Measurements from ENCODE around the gene TRAPPC2L.
"Not testable (repeated sequence)": the region's sequence is repeated elsewhere in the genome, so short reads cannot be mapped to it uniquely, and the experiment has no call there.

Gene TRAPPC2L

DNA sequence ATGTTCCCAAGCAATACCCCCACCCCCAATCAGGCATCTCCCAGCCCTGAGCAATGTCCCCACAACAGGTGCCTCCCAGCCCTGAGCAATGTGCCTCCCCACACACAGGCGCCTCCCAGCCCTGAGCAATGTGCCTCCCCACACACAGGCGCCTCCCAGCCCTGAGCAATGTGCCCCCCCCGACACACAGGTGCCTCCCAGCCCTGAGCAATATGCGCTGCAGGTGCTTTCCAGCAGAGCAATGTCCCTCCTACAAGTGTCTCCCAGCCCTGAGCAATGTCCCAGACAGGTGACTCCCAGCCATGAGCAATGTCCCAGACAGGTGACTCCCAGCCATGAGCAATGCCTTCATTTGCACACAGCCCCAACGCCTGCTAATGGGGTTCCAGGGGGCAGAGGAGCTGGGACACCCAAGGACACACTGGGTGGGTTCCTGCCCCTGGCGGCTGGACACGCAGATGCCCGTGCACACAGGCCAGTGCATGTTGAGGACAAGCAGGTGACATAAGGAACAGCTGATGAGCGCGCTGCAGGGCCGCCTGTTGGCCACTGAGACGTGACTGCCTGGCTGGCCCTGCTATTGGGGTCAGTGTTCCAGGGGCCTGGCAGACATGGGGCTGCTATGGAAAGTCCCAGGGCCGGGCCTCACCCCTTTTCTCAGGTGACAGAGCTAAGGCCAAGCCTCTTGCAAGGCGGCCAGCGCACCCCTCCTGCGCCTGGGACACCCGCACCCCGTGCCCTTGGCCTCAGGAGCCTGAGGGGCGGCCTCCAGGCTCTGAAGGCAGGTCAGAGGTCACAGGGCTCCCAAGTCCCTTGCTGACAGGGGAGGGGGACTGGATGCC is 36.4 kb downstream of the TRAPPC2L start:
- no peak for DNase-seq

DNA sequence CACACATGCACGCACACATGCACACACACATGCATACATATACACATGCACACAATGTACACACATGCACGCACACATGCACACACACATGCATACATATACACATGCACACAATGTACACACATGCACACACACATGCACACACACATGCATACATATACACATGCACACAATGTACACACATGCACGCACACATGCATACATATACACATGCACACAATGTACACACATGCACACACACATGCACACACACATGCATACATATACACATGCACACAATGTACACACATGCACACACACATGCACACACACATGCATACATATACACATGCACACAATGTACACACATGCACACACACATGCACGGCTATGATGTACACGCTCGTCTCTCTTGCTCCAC is 37.3 kb downstream of the TRAPPC2L start:
- not testable (repeated sequence) for DNase-seq

DNA sequence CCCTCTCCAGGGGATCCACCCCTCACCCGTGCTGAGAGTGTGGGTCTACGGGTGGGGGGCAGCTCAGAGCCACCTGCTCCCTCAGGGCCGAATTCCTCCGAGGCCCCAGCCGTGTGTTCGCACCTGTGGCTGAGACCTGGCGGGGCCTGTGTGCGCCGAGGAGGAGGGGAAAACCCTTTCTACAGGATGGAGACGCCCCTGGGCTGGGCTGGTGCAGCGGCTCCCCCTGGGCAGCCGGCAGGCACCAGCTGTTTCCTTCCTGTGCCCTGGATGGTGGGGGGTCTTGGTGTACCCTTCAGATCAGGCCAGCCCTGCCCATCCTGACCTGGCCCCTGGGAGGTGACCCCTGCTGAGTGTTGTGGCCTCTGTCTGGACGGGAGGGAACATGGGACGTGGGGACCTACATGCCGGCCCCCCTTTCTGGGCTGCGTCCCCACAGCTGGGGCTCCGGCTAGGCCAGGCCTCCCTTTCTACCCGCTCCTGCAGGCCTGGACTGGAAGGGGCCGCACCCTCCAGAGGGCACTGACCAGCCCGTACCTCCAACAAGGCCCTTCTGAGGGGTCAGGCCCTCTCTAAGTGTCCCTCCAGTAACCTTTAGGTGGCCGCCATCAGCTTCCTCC is 37.9 kb downstream of the TRAPPC2L start:
- DNase-seq: no peak

DNA sequence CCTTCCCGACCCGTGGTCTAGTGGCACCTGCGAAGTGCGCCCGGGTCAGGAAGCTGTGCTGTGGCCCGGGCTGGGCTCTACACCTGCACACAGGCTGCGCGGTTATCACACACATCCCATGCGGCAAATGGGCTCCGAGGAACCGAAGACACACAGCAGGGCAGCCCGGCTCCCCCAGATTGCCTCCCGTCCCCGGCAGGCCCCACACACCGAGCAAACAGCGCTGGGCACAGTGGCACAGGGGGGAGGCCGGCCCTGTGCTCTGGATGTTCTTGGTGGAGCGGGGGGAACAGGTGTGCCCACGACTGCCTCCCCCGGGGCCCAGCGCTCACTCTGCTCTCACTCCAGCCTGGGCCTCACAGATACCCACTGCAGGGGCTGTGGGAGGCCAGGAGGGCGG is 38.4 kb downstream of the TRAPPC2L start:
- DNase-seq: no peak

DNA sequence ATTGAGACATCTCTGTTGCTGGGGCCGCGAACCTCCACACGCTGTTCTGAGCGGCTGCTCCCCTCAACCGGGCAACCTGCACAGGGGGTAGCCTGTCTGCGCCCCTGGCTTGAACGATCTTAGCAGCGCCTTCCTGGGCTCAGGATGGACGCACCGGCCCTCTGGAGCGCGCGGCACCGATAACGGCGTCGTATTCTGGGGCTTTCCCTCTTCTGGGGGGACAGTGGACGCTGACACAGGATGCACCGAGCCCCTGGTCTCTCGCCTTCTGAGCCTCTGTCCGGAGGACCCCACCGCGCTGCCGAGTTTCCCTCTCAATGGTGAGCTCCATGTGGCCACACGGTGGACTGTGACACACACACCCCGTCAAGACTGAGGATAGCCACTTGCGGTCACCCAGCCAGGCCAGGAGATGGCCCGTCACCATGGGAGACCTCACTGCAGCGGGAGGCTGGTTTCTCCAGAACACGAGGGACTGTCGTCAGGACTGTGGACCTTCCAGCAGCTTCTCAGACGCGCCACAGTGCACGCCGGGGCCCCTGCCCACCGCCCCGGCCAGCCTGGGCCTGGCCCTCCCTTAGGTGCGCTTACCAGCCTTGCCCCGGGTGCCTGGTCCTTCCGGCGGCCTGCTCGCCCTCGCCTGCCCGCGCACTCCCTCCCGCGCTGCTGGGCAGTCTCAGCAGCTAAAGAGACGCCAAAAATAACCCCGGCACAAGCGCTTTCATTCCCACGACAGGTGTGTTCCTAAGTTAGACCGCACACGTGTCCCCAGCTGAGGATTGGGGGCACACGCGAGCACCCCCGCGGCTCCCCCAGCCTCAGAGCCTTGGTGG is 39.5 kb downstream of the TRAPPC2L start:
- no peak for DNase-seq

DNA sequence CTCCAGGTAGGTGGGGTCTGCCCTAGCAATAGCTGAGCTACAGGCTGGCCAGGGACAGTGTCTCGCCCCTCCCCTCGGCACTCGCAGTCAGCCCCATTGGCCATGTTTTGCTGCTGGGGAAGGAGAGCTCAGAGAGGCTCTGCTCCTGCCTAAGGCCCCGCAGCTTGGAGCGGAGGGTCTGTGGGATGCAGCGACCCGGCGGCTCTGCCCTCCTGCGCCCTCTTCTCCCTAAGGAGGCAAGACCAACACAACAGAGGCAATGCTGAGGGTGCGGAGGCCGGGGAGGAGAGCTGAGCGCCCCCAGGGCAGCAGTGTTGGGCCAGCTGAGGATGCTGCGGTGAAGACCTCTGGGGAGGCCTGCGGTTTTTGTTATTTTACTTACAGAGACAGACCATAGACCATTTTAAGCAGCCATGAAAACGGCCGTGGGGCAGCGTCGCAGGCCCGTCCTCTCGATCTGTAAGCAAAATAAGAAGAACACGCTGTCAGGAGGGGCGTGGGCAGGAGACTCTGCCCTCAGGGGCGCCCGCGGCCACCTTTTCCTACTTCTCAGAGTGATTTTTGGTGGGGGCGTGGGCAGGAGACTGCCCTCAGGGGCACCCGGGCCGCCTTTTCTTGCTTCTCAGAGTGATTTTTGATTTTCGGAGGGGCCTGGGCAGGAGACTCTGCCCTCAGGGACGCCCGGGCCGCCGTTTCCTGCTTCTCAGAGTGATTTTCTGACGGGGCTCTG is 40.9 kb downstream of the TRAPPC2L start:
- no peak for DNase-seq

DNA sequence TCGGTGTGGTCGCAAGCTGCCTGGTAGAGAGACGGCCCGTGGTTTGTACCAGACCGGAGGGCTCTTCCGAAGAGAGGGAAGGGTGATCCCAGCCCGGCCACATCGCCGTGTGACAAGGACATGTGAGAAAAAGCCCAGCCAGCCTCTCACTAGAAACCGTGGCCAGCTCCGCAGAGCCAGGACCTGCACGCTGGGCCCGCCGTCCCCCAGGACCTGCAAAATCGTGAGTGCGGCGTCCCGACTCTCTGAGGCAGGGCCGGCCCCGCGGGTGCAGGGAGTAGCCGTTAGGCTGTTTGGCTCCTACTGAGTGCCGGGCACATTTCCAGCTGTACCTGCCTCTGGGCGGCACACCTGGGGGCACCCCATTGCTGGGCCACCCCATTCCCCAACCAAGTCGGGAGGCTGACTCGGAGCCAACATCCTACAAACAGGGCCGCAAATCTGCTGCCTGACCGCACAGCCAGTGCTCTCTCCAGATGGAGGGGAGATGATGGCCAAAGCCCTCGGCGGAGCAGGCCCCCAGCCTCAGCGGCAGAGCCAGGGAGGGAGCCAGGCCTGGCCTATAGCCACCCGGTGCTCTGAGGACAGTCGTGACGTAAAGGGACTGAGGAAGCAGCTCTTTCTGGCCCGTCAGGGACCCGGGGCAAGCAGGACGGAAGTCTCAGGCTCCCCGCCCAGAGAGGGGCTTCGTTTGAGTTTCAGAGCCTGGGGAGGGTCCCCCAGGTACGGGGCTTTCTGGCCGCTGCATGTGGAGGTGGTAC is 43.2 kb downstream of the TRAPPC2L start:
- no peak for DNase-seq

DNA sequence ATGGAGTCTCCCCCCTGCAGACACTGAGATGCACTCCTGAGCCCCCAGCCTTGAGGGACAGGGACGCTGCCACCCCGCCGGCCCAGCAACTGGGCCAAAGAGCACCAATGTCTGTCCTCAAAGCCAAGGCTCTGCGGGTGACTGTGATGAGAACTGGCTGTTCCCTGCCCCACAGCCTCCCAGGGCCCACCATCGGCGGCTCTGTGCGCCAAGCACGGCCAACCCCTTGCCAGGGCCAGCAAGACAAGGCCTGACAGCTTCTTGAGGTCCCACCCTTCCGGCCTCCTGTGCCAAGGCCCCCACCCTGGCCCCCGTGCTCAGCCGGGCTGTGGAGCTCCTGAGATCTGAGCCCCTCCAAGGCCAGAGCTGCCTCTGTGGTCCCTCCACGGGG is 43.7 kb downstream of the TRAPPC2L start:
- no peak for DNase-seq

DNA sequence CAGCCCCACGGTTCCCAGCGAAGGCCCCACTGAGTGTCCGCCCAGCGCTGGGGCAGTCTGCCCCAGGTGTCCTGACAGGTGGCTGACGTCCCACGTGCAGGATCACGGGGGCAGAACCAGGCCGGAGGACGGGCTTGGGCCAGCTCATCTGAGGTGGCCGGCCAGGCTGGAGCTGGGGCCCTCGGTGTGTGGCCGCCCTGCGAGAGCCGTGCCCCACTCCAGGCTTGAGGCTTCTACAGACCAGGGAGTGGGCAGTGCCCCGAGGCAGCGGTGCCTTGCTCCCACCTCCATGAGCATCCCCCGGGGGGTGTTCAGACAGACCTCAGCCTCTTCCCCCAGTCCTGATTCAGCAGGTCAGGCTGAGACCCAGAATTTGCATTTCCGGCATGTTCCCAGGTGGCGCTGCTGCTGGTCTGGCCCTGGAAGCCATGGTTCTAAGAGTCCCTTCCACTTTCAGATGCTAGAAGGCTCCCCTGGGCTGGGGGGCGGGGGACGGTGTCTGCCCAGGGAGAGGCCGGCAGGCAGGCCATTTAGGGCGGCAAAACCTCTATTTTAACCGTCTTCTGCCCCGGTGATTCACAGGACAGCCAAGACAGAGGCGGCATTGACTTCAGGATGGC is 44.9 kb downstream of the TRAPPC2L start:
- no peak for DNase-seq

DNA sequence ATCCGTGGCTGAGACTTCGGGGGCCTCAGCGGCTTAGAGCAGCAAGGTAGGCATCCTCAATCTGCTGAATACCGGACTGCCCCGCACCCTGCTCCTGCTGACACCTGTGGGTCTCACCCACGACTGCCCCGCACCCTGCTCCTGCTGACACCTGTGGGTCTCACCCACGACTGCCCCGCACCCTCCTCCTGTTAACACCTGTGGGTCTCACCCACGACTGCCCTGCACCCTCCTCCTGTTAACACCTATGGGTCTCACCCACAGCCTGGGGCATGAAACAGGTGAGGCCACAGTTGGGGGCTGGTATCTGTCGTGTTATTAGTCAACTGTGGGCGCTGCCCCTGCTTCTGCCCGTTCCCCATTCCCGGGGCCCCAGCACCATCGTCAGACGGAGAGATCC is 45.8 kb downstream of the TRAPPC2L start:
- DNase-seq: no peak

DNA sequence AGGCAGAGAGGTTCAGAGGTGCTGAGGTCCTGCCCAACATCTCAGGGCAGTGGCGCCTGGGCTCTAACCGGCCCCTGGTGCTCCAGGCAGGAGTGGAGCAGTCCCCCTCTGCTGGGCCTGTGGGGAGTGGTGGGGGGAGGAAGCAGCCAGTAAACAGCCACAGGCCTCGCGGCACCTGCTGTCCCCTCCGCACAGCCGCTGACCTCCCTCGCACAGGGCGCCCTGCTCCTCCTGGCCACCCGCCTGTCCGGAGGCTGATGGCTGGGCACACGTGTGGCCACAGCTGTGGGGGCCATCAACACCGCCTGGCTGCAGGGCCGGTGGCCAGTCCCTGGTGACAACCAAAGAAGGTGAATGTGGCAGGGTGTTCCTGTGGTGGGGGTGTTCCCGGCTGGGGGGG is 46.3 kb downstream of the TRAPPC2L start:
- DNase-seq: no peak

DNA sequence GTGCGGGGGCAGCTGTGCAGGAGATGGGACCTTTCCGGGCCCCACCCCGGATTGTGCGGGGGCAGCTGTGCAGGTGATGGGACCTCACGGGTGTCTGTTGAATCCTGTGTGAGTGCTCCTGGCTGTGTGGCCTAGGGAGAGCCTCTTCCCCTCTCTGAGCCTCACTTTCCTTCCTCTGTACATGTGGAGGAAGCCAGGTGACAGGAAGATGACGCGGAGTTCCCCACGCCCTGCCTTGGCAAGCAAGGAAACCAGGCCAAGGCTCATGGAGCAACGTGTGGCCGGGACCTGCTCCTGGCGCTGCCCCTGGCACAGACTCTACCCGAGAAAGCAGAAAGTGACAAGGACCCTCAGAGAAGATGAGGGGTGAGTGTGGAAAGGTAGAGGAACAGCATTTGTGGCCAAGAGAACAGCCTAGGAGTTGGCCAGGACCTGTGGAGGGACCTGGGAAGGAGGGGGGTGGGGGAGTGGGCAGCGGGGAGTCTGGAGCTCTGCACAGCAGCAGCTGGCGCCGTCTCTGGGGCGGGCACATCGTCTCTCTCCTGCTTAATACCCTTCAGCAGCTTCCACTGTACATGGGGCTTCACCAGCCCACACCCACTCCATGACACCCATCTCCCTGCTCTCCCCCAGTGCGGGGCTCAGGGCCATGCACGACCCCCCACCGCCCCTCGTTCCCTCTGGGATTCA is 47.9 kb downstream of the TRAPPC2L start:
- DNase-seq: no peak

DNA sequence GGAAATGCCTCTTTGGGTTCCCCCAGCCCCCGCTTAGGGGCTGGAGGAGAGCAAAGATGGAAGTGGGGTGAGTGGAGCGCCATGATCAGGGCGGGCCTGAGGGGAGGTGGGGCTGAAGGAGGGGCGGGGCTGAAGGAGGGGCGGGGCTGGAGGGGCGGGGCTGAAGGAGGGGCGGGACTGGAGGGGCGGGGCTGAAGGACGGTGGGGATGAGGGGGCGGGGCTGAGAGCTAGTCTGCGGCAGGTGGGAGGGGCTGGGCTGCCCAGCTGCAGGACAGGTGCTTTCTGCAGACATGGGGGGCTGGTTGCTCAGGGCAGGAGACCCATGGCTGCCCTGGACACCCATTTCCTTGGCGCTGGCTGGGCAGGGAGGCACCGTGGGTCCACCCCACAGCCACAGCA is 48.6 kb downstream of the TRAPPC2L start:
- no peak for DNase-seq

DNA sequence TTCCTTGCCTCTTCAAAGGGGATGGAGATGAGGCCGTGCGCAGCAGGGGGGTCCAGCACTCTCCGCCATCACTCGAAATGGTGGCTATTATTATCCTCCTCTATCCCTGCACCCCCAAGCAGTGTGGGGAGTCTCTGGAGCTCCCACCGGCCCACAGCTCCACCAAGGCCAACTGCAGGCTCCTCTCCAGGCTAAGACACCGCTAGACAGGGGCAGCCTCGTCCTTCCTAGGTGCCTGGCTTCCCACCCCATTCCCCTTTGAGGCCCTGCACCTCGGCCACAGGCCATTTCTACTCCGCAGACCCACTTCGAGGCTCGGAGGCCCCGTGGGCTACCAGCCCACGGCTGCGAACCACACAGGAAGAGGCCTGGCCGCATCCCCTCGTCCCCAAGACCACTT is 49.1 kb downstream of the TRAPPC2L start:
- DNase-seq: no peak

DNA sequence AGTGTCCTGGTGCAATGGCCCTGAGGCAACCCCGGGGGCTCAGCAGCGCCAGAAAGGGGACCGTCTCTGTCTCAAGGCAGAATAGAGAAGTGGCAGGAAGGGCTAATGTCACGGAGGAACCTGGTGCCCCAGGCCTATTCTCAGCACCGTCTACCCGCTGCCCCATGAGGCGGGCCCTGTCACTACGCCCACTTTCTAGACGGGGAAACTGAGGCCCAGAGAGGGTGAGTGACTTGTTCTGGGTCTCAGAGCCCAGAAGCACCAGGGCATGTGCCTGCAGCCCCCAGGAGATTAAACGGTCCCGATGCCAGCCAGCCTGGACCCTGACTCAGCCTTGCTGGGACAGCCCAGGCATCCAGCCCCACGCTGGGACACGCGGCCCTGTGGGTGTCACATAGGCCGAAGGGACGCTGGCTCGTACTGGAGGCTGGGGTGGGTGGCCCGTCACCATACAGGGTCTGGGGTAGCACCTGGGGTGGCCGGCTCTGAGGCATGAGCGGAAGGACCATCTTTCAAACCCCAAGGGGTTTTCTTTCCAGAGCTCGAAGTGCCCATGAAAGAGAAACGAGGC is 49.7 kb downstream of the TRAPPC2L start:
- no peak for DNase-seq

DNA sequence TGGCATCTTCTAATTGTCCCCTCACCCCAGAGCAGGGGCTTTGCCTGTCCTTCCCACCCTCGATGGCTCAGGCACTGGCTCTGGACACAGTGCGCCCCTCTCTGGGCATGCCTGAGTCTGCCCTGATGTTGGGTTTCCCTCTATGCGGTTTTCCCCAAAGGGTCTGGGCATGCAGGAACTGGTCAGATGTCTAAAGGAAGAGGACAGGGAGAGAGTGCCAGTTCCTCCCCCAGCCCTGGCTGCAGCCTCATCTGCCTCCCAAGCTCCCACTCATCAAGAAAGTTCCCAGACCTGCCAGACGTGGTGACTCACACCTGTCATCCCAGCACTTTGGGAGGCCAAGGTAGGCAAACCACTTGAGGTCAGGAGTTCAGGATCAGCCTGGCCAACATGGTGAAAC is 50.8 kb downstream of the TRAPPC2L start:
- no peak for DNase-seq

DNA sequence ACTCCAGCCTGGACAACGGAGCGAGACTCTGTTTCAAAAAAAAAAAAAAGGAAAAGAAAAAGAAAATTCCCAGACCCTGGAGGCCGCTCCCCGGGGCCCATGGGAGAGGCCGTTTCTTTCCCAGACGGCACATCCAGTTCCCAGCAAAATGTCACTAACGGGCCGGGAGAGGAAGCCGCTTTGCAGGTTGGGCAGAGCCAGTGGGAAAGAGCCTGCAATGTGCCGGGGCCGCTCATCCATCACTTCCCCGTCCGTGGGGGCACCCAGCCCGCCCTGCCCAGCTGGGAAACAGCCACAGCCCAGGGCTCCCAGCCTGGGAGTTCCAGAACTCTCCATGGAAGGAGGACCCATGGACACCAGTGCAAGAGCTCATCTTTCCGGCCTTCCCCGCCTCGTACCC is 51.4 kb downstream of the TRAPPC2L start:
- no peak for DNase-seq

DNA sequence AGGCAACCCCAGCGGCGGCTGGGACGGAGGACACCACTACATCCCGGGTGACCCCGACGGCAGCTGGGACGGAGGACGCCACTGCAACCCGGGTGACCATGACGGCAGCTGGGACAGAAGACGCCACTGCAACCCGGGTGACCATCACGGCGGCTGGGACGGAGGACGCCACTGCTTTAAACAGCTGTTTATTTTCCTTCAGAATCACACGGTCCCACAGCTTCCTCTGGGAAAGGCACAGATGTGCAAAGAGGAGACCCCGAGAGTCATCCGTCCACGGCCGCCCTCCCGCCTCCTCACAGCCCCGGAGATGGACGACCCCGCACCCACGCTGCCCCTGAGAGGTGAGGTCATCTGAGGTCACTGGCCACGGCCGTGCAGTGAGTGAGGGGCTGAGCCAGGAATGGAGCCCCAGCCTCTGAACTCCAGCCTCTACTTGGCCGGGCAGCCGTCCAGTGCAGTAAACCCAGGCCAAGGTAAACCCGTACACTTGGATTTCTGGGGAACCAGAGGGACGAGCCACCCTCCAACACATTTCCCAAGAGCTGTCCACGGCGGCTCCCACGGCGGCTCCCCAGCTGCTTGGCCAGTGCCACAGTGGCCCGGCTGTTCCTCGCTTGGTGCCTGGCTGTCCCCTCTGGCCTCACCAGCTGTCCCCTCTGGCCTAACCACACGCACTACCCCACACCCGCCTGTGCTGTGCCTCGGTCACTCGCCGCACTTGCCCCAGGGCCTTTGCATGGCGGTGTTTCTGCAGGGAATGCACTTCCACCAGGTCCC is 52.7 kb downstream of the TRAPPC2L start:
- DNase-seq: no peak

DNA sequence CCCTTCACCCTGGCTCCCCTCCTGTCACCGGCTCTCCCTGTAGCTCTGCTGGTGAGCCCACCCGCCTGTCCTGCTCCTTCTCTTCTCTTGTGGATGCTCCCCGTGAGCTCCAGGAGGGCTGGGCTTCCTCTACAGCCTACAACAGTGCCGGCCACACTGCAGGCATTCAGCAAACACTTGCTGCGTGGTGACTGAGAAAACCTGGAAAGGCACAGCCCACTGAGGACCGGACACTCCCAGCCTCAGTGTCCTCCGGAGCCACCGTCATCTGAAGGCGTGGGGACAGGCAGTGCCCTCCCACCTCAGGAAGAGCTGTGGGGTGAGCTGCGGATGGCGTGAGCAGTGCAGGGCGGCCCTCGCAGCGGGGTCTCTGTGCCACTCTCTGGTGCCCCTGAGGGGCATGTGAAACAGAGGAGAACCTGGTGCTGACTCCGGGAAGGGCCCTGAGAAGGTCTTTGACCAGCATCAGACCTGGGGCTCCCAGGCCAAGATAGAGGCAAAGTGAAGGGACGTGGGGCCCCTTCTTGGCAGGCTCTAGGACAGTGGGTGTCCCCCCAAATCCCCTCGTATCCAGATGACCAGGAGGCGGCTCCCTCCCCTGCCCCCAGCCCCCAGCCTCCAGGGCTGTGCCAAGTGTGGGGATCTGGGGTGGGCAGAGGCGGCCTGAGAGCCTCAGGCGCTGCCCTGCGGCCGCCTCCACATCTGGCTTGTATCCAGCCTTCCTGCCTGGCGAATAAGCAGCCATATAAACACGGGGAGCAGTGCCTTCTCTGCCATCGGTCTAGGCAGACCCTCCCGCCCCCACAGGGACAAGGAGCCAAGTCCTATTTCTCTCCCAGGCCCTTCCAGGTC is 53.6 kb downstream of the TRAPPC2L start:
- DNase-seq: no peak
